GM18526 (cell line): ENCODE results near the gene COPRS.

Experiments
- POLR2A ChIP-seq: IDR thresholded peaks from 3 replicates; pipeline ENCODE4 v1.6.1; 2011; ENCODE audit not compliant: insufficient read length; ENCODE audit errors: extremely low read depth

The COPRS gene

GRCh38 chr17:31829649-31830048 lies 29.4 kb downstream of the COPRS start:
- TF ChIP-seq POLR2A = no peak

GRCh38 chr17:31825961-31826691 lies 32.9 kb downstream of the COPRS start:
- TF ChIP-seq POLR2A = no peak

DNA sequence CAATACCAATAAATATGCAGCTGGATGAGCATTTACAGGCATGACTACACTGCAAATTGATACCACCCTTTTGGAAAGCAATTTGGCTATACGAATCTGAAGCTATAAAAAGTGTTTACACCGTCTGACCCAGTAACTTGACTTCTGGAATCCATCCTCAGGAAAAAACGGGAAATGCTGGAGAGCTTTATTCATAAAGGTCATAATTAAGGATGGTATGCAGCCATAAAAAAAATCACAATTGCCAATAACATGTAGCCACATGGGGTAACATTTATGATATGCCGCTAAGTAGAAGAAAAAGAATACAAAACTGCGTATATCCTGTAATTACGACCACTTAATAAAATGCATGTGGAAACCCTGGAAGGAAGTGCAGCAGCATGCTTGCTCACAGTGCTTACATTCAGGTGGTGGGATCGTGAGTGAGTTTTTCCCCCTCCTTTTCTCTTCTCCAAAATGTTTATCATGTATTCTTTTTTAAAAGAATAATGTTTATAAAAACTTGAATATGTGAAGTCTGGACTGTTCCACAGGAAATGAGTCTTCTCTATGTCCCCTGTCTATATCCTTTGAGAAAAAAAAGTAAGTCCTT lies 34.2 kb downstream of the COPRS start:
- no peak for TF ChIP-seq POLR2A

DNA sequence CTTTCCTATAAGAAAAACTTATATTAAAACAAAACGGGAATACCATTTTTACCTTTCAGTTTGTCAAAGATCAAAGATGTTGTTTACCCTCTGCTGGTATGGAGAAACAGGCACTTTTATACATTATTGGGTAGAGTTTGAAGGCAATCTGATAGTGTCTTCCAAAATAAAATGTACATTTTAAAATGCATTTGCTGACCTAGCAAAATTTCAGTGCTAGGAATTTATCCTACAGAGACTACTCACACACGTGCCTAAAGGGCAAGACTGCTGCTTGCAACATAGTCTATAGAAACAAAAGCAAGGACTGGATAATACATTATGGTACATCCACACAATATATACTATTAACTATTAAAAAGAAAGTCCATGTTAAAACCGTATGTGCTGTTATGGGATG lies 36.0 kb downstream of the COPRS start:
- no peak for TF ChIP-seq POLR2A

GRCh38 chr17:31820691-31821435 lies 38.2 kb downstream of the COPRS start:
- TF ChIP-seq POLR2A = no peak

GRCh38 chr17:31819578-31819977 lies 39.5 kb downstream of the COPRS start:
- TF ChIP-seq POLR2A = no peak

GRCh38 chr17:31815212-31815730 lies 43.8 kb downstream of the COPRS start:
- no peak for TF ChIP-seq POLR2A

DNA sequence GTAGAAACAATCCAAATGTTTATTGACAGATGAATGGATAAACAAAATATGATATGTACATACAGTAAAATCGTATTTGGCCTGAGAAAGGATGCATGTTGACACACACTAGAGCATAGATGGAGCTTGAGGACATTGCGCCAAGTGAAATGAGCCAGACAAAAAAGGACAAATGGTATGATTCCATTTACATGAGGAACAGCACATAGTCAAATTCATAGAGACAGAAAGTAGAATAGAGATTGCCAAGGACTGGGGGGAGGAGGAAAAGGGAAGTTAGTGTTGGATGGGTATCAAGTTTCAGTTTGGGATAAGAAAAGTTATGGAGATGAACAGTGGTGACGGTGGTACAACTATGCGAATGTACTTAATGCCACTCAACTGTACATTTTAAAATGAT lies 47.9 kb downstream of the COPRS start:
- no peak for TF ChIP-seq POLR2A

DNA sequence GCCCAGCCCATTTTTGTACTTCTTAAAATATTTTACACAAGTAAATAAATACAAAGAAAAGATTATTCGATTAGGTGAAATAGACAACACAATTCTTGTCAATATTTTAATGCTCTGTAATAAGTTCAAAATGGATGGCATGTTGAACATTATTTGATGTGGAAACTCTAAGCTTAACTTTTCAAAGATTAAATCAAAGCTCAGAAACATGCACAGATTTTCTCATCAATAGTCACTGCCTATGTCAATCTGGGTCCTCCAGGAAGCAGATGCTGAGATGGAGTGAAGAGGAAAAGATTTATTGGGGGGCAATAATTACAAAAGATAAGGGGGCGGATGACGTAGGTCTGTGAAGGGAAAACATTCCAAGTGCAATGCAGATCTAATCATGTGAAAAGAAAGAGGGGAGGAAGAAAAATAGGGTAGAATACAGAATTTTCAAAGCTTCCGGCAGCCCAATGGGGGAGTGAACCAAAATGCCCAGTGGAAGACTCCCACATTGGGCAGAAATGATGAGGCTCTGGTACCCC lies 50.5 kb downstream of the COPRS start:
- no peak for TF ChIP-seq POLR2A

GRCh38 chr17:31807846-31808245 lies 51.2 kb downstream of the COPRS start:
- no peak for TF ChIP-seq POLR2A

DNA sequence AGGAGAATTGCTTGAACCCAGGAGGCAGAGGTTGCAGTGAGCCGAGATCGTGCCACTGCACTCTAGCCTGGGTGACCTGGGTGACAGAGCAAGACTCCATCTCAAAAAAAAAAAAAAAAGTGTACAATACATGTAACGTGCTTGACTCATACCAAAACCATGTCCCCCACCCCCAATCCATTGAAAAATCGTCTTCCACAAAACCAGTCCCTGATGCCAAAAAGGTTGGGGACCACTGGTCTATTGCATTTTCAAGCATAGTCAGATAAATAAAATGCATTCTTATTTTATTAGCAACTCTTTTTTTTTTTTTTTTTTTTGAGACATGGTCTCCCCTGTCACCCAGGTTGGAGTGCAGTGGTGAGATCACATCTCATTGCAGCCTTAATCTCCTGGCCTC lies 52.1 kb downstream of the COPRS start:
- TF ChIP-seq POLR2A = no peak

GRCh38 chr17:31803494-31804213 lies 55.4 kb downstream of the COPRS start:
- no peak for TF ChIP-seq POLR2A

- TF ChIP-seq POLR2A = no peak
These were observed 56.5 kb downstream of the COPRS start for GRCh38 chr17:31802502-31802901.
